Psoas muscle (tissue), 8 donors: Measurements from ENCODE around the gene OR6J1. TPM values are rescaled to one million over a fixed set of nuclear protein-coding genes. Genes with fewer than 3 reads are reported as not detected.

Experiments used
- ATAC-seq, 4 donors: fragments of 200-7000 bp; cut with Tn5 transposase; one replicate each; pipeline ENCODE4 v1.9.1; 2020; ENCODE audit warnings: moderate library complexity in 3 of 4, mild to moderate bottlenecking in 2 of 4
- DNase-seq, 2 donors: peaks; one replicate each; pipeline ENCODE4 v3.0.0-alpha.2; 2020
- H3K27ac ChIP-seq: fragments of 200-600 bp; one replicate; pipeline ENCODE4 v1.8.0; 2022
- H3K27me3 ChIP-seq, 3 donors: fragments of 200-600 bp in 1 of 3; one replicate each; pipeline versions ENCODE4 v1.6.1 to v1.8.0; 2013 to 2022; ENCODE audit warnings: low read length in 2 of 3, mild to moderate bottlenecking in 2 of 3, moderate library complexity in 1 of 3; ENCODE audit not compliant: insufficient read depth in 3 of 3
- H3K36me3 ChIP-seq, 2 donors: fragments of 200-600 bp in 1 of 2; one replicate each; pipeline versions ENCODE4 v1.6.1 to v1.8.0; 2013 to 2022; ENCODE audit warnings: low read depth in 1 of 2, mild to moderate bottlenecking in 1 of 2, moderate library complexity in 1 of 2; ENCODE audit not compliant: insufficient read depth in 1 of 2
- H3K4me1 ChIP-seq: fragments of 200-600 bp; one replicate; pipeline ENCODE4 v1.8.0; 2022
- H3K4me3 ChIP-seq: fragments of 200-600 bp; one replicate; pipeline ENCODE4 v1.8.0; 2022; ENCODE audit warnings: mild to moderate bottlenecking
- H3K9me3 ChIP-seq: fragments of 200-600 bp; one replicate; pipeline ENCODE4 v1.8.0; 2022
- WGBS, 3 donors: extraction: QIAGEN DNeasy Blood & Tissue Kit; methylation state at CpG; one replicate each; pipeline versions ENCODE4 v1.1.6 to v1.1.7; 2013; 5-methylcytosine and 5-hydroxymethylcytosine counted together
- intact Hi-C, 2 donors: fragments of 100-400 bp; cut with DNase I; formaldehyde crosslinking; loops; one replicate each; pipeline versions ENCODE4 v1.11.0 to v1.14.2; 2022
- polyA plus RNA-seq, 3 donors: library from polyadenylated mRNA; stranded (reverse); fragments of 200-250 nt; gene quantifications; one replicate each; pipeline ENCODE4 v1.2.3, GENCODE V29; 2013
- total RNA-seq, 4 donors: library from RNA; stranded (reverse); fragmentation: NEBNext Ultra II Directional in 2 of 4; extraction: Animal tissue kit (Norgen Biotek cat#: 25700) in 2 of 4; gene quantifications; one replicate each; pipeline versions ENCODE4 v1.2.1 to v1.2.4, GENCODE V29; 2021 to 2023
- TF ChIP-seq, protein P1 (sequence below): fragments of 200-600 bp; IDR thresholded peaks from one replicate; pipeline ENCODE4 v1.8.0; 2022; ENCODE audit warnings: antibody characterized with exemption
- donor health status: healthy with polysubstance abuse.
- donor health status: DM: no; HTN: no; CAD: no; lungs with moderate emphysema.
- donor health status: Bipolar disorder and iron deficiency.
- donor health status: healthy.
- donor health status: DM: yes; HTN: yes; CAD: no.
- donor health status: DM: no; HTN: no; CAD: no.
- donor health status: DM: no; HTN: no; CAD: no.
- donor health status: DM: yes; HTN: yes; CAD: no.

OR6J1 gene
- total and polyA plus RNA-seq, 7 donors = not detected

GRCh38 chr14:22668417-22668816, 24.3 kb upstream of the OR6J1 start:
- TF ChIP-seq, protein P1, sequence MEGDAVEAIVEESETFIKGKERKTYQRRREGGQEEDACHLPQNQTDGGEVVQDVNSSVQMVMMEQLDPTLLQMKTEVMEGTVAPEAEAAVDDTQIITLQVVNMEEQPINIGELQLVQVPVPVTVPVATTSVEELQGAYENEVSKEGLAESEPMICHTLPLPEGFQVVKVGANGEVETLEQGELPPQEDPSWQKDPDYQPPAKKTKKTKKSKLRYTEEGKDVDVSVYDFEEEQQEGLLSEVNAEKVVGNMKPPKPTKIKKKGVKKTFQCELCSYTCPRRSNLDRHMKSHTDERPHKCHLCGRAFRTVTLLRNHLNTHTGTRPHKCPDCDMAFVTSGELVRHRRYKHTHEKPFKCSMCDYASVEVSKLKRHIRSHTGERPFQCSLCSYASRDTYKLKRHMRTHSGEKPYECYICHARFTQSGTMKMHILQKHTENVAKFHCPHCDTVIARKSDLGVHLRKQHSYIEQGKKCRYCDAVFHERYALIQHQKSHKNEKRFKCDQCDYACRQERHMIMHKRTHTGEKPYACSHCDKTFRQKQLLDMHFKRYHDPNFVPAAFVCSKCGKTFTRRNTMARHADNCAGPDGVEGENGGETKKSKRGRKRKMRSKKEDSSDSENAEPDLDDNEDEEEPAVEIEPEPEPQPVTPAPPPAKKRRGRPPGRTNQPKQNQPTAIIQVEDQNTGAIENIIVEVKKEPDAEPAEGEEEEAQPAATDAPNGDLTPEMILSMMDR = no peak
- no peaks in the 10 kb centered on the region for H3K4me1 ChIP-seq
- no peaks in the 10 kb centered on the region for H3K36me3 ChIP-seq
- intact Hi-C loops = no loop called here
- no peak overlapping the region for H3K4me3 ChIP-seq
- H3K9me3 ChIP-seq = no peaks in the 10 kb centered on the region
- H3K27ac ChIP-seq = no peak overlapping the region
- DNase-seq (no peak), ATAC-seq (no peak)
- H3K27me3 ChIP-seq = no peaks in the 10 kb centered on the region

DNA sequence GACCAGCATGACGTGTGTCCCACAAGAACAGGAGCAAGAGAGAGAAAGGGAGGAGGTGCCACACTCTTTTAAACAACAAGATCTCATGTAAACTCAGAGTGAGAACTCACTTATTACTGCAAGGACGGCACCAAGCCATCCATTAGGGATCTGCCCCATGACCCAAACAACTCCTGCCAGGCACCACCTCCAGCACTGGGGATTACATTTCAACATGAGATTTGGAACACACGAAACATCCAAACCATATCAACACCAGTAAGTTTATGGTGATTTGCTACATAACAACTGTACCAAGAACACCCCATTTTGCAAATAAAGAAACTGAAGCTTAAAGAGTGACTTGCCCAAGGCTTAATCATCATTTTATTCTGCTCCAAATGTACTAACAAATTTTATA, 23.7 kb upstream of the OR6J1 start:
- H3K4me1 ChIP-seq = no peaks in the 10 kb centered on the region
- H3K27ac ChIP-seq = no peak overlapping the region
- TF ChIP-seq, protein P1 = no peak
- no peak for ATAC-seq
- H3K4me3 ChIP-seq = no peak overlapping the region
- DNase-seq = no peak
- H3K27me3 ChIP-seq = no peaks in the 10 kb centered on the region
- 56 to 66% (median 60%) methylated on average over 3 of the region's 3 CpGs for WGBS, 3 donors
- intact Hi-C loops = no loop called here
- H3K9me3 ChIP-seq = no peaks in the 10 kb centered on the region
- H3K36me3 ChIP-seq = no peaks in the 10 kb centered on the region

GRCh38 chr14:22666203-22666893, 22.2 kb upstream of the OR6J1 start:
- Histone ChIP-seq H3K9me3 (no peaks in the 10 kb centered on the region), H3K4me1 (no peaks in the 10 kb centered on the region), H3K27me3 (no peaks in the 10 kb centered on the region), H3K36me3 (no peaks in the 10 kb centered on the region), H3K27ac (no peak overlapping the region), H3K4me3 (no peak overlapping the region)
- intact Hi-C loops = no loop called here
- TF ChIP-seq, protein P1 = no peak
- WGBS, 3 donors = 50 to 58% (median 57%) methylated on average over 5 of the region's 5 CpGs
- ATAC-seq = no peak
- DNase-seq = no peak

DNA sequence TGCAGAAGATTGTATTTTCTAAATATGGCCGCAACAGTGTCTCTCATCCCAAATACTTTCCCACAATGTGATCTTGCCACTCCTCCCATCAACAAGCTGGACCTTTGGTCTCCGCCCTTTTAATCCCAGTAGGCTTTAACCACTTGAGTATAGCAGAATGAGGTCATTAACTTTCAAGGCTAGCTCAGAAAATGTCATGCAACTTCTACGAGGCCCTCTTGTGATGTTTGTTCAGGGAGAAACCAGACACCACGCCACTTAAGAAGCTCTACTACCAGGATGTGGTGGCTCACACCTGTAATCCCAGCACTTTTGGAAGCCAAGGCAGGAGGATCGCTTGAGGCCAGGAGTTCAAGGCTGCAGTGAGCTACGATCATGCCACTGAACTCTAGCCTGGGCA, 20.1 kb upstream of the OR6J1 start:
- Histone ChIP-seq H3K36me3 (no peaks in the 10 kb centered on the region), H3K4me3 (no peak overlapping the region), H3K27ac (no peak overlapping the region), H3K9me3 (no peaks in the 10 kb centered on the region), H3K27me3 (no peaks in the 10 kb centered on the region), H3K4me1 (no peaks in the 10 kb centered on the region)
- TF ChIP-seq, protein P1 = no peak
- 68 to 75% (median 72%) methylated on average over 6 of the region's 6 CpGs for WGBS, 3 donors
- no peak for ATAC-seq
- intact Hi-C loops = no loop called here
- no peak for DNase-seq

GRCh38 chr14:22660654-22661053, 16.5 kb upstream of the OR6J1 start:
- Histone ChIP-seq H3K27ac (no peak overlapping the region), H3K4me3 (no peak overlapping the region), H3K36me3 (no peaks in the 10 kb centered on the region), H3K4me1 (no peaks in the 10 kb centered on the region), H3K27me3 (no peaks in the 10 kb centered on the region), H3K9me3 (no peaks in the 10 kb centered on the region)
- WGBS, 3 donors = 60 to 97% (median 95%) methylated on average over 1 to 4 of the region's 4 CpGs
- intact Hi-C loops = no loop called here
- TF ChIP-seq, protein P1 = no peak
- ATAC-seq = no peak
- DNase-seq = no peak
